HG03103 (cell line): ENCODE measurements around the gene CLDND1.

Source experiments
- ATAC-seq: cut with Tn5 transposase; IDR thresholded peaks from one replicate; pipeline ENCODE4 v1.9.1; 2021; ENCODE audit warnings: low read depth; ENCODE audit not compliant: unreplicated experiment

The CLDND1 gene

DNA sequence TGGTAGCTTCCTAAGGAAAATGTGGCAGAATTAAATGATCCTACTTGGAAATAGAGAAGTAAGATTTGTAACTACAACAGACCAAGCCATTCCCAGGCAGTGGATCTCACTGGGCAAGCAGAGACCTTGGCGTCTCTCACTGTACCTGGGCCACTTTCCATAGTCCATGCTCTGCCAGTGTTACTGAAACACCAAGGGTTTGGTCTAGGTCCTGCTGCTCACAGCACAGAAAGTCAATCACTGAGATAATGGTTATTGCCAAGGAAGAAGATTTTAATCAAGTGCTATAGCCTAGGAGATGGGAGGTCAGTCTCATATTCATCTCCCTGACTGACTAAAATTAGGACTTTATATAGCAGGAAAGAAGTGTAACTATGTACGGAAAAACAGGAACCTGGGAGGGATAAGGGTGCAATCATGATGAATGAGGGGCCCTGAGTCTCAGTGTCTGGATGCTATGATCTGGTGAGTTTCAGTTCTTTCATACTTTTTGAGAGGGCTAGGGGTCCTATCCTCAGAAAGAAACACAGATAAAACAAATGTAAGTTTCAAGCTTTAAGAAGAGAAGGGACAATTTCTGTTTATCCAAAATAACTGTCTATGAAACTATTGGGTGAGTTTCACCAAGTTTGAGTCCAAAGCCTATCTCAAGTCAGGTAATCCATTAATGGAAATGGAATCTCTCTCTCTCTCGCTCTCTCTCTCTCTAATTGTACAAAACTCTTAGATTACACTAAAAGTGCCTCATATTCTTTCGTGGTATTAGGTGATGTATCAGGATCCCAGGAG is 29.7 kb upstream of the CLDND1 start:
- ATAC-seq = no peak

- ATAC-seq = no peak
Observed at GRCh38 chr3:98551754-98552153, 29.1 kb upstream of the CLDND1 start.

DNA sequence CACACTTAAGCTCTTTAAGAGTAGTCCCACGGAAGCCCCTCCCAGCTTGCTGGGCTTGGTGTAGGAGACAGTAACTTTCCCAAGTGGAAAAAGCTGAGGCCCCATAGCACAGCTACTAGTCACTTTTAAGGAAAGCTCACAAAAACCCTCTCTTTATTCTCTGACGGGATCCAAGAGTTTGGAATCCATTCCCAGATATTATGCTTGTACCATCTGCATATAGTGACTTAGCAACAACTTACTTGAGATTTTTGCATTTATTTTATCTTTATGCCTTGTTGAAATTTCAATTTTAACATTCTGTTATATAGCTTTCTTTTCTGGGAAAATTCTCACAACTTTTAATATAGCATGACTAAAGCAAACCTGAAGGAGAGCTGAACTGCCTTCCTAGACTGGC is 28.5 kb upstream of the CLDND1 start:
- ATAC-seq = no peak

- no peak for ATAC-seq
Observed at GRCh38 chr3:98550833-98551232, 28.1 kb upstream of the CLDND1 start.

- no peak for ATAC-seq
Observed at GRCh38 chr3:98548544-98548943, 25.8 kb upstream of the CLDND1 start.

- peak; percentile 67 for ATAC-seq
Observed at GRCh38 chr3:98545940-98546339, 23.2 kb upstream of the CLDND1 start.

GRCh38 chr3:98542623-98543022 is 19.9 kb upstream of the CLDND1 start:
- ATAC-seq = no peak

DNA sequence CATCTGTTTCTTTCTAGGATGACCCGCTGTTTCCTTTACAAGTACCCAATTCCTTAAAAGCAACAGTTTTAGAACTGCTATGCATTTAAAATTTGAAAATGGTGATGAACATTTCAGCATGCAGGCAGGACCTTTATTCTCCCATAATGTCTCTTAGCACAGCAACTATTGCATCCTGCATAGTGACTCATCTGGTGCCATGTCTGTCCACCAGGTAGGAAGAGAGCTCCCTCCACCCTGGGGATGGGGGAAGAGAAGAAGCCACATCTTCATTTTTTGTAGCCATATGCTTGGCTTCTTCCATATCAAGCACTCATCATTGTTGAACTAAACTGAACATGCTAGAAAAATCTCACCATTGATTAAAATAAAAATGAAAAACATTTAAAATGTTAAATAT is 19.0 kb upstream of the CLDND1 start:
- ATAC-seq = no peak

DNA sequence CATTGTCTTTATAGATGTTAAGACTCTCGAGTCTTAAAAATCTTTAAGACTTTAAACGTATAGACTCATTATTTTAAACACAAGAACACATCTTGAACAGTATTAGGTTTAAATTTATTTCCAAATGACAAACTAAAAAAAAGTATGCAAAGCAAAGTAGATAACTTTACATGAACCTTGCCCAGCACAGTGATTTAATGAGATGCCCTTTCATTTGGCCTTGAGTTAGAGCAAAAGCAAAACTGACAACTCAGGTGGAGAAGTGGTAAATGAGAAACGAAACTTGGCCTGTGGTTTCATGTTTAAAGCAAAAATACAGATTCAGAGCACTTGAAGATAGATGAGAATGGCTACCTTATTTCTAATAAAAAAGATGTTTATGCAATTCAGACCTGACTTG is 17.6 kb upstream of the CLDND1 start:
- peak; percentile 38 for ATAC-seq

GRCh38 chr3:98536456-98537017 is 13.8 kb upstream of the CLDND1 start:
- ATAC-seq = peak; percentile 73

DNA sequence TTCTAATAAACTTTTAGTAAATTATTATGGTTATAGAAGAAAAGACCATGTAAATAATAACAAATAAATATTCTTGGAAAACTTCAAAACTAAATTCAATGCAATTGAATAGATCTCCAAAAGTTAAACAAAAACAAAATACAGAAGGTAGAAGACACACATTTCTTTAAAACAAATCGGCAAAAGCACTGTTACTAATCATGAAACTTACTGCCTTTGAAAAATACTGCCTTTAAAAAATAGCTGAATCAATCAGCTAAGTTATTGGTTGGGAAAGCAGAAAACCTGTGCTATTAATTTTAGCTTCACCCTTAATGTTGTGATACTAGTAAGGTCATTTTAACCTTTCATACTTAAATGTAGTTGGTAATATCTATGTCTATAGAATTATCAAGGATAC is 12.0 kb upstream of the CLDND1 start:
- no peak for ATAC-seq

DNA sequence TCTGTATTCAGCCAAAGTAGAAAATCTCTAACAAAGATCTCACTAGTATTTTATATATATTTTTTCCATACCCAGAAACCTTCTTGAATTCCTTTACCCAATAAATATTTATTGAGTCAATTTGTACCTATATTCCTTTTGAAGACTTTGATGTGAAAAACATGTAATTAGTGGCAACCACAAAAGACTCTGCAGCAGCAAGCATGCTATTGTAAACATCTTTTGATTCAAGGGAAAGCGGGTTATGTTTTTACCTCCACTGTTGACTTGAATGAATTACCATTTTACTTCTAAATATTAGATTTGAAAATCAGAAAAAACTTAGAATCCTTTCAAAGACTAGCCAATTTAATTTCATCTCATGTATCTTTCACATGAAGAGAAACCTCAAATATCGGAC is 11.5 kb upstream of the CLDND1 start:
- no peak for ATAC-seq

GRCh38 chr3:98532709-98533571 is 10.2 kb upstream of the CLDND1 start:
- no peak for ATAC-seq

- no peak for ATAC-seq
Observed at GRCh38 chr3:98532275-98532637, 9.6 kb upstream of the CLDND1 start.

DNA sequence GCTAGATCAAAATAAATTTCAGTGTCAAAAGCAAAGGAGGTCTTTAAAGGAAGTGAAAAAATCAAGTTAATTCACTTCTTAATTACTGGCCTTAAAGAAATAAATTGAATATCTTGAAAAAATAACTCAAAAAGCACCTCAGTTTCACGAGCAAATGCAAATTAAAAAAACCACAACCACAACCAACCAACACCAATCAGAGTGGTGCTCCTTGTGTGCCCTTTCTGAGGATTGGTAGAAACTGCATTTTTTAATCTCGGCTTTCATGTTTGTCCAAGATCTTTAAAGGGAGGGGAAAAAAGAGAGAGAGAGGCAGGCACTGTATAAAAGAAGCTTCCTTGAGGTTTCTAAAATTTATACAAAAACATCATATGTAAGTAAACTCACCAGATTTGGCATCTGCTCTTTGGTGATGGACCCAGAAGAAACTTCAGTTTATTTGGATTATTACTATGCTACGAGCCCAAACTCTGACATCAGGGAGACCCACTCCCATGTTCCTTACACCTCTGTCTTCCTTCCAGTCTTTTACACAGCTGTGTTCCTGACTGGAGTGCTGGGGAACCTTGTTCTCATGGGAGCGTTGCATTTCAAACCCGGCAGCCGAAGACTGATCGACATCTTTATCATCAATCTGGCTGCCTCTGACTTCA is 9.0 kb upstream of the CLDND1 start, which contains the start of gene GPR15:
TSS of gene GPR15 (plus strand) at position 357 of the 653 bp plus-strand sequence. CDS start at position 413, 56 bp downstream.
- ATAC-seq = peak; percentile 24

- ATAC-seq = peak; percentile 33
Observed at GRCh38 chr3:98530676-98531075, 8.0 kb upstream of the CLDND1 start.

GRCh38 chr3:98529856-98530459 is 7.3 kb upstream of the CLDND1 start:
- no peak for ATAC-seq

DNA sequence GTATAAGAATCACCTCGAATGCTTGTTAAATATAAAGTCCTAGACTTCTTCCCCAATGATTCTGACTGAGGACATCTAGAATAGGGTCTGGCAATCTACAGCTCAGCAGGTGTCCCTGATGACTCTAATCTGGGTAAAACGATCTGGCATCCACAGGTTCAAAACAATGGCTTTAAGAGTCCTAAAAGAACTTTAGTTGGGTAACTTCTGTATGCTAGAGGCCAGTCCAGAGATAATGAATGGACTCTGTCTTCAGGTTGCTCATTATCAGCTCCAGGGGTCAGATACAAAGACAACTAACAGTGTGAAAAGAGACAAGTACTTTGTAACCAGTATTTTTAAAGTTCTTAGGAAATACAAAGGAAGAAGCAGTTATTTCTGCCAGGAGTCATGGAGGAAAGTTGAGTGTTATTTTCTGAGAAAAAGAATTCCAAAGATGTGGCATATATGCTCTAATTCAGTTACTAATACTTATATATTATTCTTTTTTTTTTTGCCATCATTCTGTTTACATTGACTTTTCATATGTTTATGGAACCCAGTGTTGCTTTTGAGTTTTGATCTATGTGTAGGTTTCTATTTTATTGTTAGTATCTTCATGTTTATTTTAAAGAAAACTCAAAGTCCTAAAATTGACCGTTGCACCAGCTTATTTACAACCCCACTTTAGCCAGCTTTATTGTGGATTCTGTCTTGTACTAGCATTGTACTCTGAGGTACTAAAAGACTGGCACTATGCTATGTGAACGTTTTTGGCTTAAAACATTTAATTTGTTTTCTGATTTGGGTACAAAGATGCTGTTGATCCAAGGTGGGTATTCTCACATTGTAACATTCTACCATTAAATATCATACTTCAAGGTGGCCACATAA is 6.0 kb upstream of the CLDND1 start:
- ATAC-seq = no peak

DNA sequence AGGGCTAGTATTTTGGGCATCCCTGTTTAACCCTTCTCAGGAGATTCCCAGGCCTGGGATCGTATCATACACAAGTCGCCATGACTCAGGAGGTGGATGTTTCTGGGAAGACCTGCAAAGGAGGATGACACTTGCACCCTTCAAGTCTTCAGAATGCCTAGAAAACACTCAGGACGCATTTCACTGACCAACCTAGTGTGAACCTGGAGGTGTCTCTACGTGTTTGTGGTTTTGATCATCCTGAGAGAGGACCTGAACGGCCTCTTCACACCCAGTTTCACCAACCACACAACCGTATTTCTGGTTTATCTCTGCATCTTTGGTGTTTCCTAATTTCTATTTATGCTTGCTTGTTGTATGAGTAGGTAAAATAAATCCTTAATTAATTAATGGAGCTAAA is 2.8 kb upstream of the CLDND1 start:
- ATAC-seq = no peak
